ELR (cell line): ENCODE results near the gene GOLPH3.
A peak's percentile ranks its signal among the peaks of the same experiment; 100 is the strongest.
"Not testable (repeated sequence)": the region's sequence is repeated elsewhere in the genome, so short reads cannot be mapped to it uniquely, and the experiment has no call there.

ENCODE experiments used
- DNase-seq: peaks from one replicate; pipeline ENCODE4 v3.0.0-alpha.2; 2015; ENCODE audit warnings: low read depth

Gene GOLPH3

GRCh38 chr5:32174011-32174870 lies at the start of gene GOLPH3:
TSS of gene GOLPH3 (minus strand) at chr5:32174319. CDS start at chr5:32174034, 285 bp downstream.
- peak; percentile 93 for DNase-seq

- peak; percentile 8 for DNase-seq
Observed at GRCh38 chr5:32222723-32223470, 48.8 kb upstream of the GOLPH3 start.

GRCh38 chr5:32217886-32218396 lies 43.8 kb upstream of the GOLPH3 start:
- DNase-seq, result no peak

GRCh38 chr5:32214344-32214743 lies 40.2 kb upstream of the GOLPH3 start:
- not testable (repeated sequence) for DNase-seq

GRCh38 chr5:32210151-32210550 lies 36.0 kb upstream of the GOLPH3 start:
- no peak for DNase-seq

- DNase-seq, result not testable (repeated sequence)
Observed at GRCh38 chr5:32208837-32209236, 34.7 kb upstream of the GOLPH3 start.

DNA sequence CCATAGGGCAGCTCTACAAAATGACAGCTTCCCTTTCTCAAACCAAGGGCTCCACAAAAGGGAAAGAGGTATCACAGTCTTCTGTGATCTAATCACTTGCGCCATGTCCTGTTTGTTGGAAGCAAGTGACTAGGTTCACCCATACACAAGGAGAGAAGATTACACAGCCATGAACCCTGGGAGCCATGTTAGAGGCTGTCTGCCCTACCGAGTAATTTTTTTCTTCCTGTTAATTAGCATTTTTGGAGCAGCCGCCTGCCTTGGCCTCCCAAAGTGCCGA lies 33.2 kb upstream of the GOLPH3 start:
- DNase-seq, result no peak

DNA sequence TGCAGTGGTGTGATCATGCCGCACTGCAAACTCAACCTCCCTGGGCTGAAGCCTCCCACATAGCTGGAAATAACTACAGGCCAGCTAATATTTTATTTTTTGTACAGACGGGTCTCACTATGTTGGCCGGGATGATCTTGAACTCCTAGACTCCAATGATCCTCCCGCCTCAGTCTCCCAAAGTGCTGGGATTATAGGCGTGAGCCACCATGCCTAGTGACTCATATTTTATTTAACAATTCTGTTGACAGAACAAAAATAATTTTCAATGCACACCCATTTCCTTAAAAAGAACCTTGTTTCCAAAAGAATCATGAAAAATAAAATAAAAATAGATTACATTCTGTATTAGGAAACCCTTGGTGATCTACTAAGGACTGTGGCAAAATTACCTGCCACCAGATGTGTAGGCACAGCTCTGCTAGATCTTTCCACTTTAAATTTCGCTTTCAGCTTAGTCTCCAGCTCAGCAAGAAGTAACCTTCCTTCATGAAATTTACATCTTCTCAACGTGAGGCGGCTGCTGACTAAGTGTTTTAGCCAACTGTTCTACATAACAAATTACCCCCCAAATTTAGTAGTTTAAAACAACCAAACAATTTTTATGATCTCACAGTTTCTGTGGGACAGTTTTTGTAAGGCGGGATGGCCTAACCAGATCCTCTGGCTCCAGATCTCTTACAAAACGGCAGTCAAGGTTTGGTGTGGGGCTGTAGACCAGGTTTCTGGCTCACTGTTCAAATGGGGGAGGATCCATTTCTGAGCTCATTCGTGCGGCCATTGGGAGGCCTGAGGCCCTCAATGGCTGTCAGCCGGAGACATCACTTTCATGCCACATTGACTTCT lies 32.6 kb upstream of the GOLPH3 start:
- no peak for DNase-seq

DNA sequence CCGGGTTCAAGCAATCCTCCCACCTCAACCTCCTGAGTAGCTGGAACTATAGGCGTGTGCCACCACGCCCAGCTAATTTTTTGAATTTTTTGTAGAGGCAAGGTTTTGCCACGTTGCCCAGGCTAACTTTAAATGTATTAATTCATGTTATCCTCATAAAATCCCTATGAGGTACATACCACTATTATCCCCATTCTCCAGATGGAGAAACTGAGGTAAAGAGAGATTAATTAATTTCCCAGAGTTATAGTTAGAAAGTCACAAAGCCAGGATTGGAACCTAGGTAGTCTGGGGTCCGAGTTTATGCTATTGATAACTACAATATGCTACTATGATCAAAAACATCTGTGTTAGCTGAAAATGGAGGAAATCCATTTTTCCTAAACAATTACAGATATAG lies 31.9 kb upstream of the GOLPH3 start:
- DNase-seq, result no peak

GRCh38 chr5:32202394-32202793 lies 28.3 kb upstream of the GOLPH3 start:
- DNase-seq, result peak; percentile 7

DNA sequence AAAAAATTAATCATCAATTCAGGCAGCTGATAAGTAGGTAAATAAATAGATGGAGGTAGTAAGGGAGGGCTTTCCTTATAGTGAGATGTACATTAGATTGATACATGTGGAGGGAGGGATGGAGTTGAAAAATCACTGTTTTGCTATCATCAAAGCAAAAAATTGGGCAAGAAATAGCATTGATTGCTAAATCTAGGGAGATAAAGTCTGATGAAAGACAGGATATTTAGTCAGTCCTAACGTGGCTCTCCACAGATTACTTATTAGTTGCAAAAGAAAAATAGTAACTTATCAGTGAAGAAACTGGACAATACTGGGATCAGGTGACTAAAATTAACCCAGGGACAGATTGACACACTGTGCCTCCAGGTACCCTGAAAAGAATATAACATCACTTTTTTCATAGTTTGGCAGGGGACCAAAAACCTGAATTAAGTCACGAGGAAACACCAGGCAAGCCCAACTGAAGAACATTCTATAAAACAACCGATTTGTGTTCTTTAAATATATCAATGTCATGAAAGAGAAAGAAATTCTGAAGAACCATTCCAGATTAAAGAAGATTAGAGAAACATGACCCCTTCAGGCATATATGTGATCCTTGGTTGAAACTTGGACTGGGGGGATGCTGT lies 27.1 kb upstream of the GOLPH3 start:
- peak; percentile 11 for DNase-seq

DNA sequence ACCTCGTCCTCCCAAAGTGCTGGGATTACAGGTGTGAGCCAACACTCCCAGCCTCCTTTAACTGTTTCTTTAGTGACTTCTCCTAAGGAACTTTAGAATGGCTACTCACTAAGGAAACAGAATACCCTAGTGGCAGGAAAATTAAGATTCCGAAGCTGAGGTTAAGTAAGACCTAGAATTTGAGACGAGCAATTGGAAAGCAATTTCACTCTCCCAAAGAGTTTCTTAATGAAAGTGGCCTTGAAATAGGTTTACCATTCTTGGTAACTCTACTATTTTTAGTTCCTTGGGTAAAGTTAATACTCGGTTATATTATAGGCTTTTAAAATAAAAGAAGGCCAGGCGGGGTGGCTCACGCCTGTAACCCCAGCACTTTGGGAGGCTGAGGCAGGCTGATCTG lies 22.9 kb upstream of the GOLPH3 start:
- no peak for DNase-seq

- no peak for DNase-seq
Observed at GRCh38 chr5:32195265-32195664, 21.1 kb upstream of the GOLPH3 start.

GRCh38 chr5:32193591-32193990 lies 19.5 kb upstream of the GOLPH3 start:
- DNase-seq, result peak; percentile 20

- DNase-seq, result no peak
Observed at GRCh38 chr5:32190095-32190494, 16.0 kb upstream of the GOLPH3 start.

GRCh38 chr5:32187675-32188074 lies 13.6 kb upstream of the GOLPH3 start:
- no peak for DNase-seq

- no peak for DNase-seq
Observed at GRCh38 chr5:32182463-32183063, 8.4 kb upstream of the GOLPH3 start.

- peak; percentile 62 for DNase-seq
Observed at GRCh38 chr5:32173267-32174010, 680 bp downstream of the GOLPH3 start.

DNA sequence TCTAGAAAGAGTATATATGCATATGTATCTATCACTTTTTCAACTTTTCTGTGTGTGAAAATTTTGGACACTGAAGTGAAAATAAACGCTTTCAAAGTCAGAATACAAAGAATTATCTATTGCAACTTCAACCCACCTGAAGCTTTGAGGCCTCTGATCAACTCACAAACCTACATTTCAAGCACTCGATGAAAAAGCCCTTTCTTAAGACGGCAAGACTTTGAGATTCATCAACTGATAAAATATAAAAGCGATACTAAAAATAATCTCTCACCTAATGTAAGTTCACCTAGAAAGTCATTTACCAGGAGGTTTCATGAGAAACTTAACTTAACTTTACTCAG lies 1.2 kb downstream of the GOLPH3 start:
- peak; percentile 33 for DNase-seq

DNA sequence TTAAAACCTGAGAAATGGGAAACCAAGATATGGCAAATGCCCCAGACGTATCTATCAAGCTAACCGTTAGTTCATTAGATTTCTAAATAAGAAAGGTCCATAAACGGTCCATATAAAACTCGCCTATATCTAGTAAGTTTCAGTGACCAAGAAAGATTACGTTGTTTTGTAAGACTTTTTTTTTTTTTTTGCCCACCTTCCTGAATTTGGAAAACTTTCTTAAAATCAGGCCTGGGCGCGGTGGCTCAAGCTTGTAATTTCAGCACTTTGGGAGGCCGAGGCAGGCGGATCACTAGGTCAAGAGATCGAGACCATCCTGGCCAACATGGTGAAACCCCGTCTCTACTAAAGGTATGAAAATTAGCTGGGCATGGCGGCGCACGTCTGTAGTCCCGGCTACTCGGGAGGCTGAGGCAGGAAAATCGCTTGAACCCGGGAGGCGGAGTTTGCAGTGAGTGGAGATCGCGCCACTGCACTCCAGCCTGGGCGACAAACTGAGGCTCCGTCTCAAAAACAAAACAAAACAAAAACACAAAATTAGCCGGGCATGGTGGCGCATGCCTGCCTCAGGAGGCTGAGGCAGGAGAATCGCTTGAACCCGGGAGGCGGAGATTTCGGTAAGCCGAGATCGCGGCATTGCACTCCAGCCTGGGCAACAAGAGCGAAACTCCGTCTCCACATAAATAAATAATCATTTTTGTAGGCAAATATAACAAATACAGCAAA lies 1.8 kb downstream of the GOLPH3 start:
- DNase-seq, result peak; percentile 46
